K562 (cell line): Measurements from ENCODE around the gene FGF11.

Experiments used
- DNMT1 ChIP-seq: fragments of 450-650 bp; IDR thresholded peaks from 2 replicates; pipeline ENCODE4 v1.6.1; 2016; ENCODE audit warnings: antibody characterized with exemption, mild to moderate bottlenecking
- POLR2A ChIP-seq: fragments of 450-650 bp; conservative IDR thresholded peaks from 2 replicates; pipeline ENCODE4 v1.6.1; 2016
- SIRT6 ChIP-seq: IDR thresholded peaks from one replicate; pipeline ENCODE4 v1.6.1; 2012; ENCODE audit warnings: low read depth, mild to moderate bottlenecking, control low read depth, inconsistent platforms, low read length, moderate library complexity
- TEAD1 ChIP-seq, 2 experiments: fragments of 450-650 bp in 1 of 2; sonication (generic) in 1 of 2; formaldehyde crosslinking; IDR thresholded peaks; 2 replicates each; pipeline versions ENCODE4 v1.4.0 to v1.8.0; 2020 to 2022; ENCODE audit warnings: mild to moderate bottlenecking in 2 of 2, missing genetic modification reagents in 1 of 2
- U2AF1 ChIP-seq: fragments of 200-400 bp; formaldehyde crosslinking; optimal IDR thresholded peaks from 2 replicates; pipeline ENCODE3; 2017; ENCODE audit warnings: mild to moderate bottlenecking, low read depth, low read length, moderate library complexity
- ZNF184 ChIP-seq: sonication (generic); formaldehyde crosslinking; IDR thresholded peaks from 2 replicates; pipeline ENCODE4 v1.5.0; 2020; ENCODE audit warnings: missing genetic modification reagents
- TF ChIP-seq, protein P1 (sequence below), 3 experiments: IDR thresholded peaks in 2 of 3; conservative IDR thresholded peaks in 1 of 3; 2 replicates each; pipeline ENCODE4 v1.5.1; 2011 to 2012; ENCODE audit warnings: low read length in 3 of 3, mild to moderate bottlenecking in 3 of 3, control low read depth in 2 of 3, improper control_type of control experiment in 1 of 3, inconsistent platforms in 1 of 3, low read depth in 1 of 3, mixed read lengths in 1 of 3, moderate library complexity in 1 of 3; ENCODE audit not compliant: insufficient read depth in 2 of 3
- TF ChIP-seq, protein P2 (sequence below): sonication (generic); formaldehyde crosslinking; IDR thresholded peaks from 2 replicates; pipeline ENCODE4 v1.8.0; 2023; ENCODE audit warnings: mild to moderate bottlenecking, missing genetic modification reagents

DNA sequence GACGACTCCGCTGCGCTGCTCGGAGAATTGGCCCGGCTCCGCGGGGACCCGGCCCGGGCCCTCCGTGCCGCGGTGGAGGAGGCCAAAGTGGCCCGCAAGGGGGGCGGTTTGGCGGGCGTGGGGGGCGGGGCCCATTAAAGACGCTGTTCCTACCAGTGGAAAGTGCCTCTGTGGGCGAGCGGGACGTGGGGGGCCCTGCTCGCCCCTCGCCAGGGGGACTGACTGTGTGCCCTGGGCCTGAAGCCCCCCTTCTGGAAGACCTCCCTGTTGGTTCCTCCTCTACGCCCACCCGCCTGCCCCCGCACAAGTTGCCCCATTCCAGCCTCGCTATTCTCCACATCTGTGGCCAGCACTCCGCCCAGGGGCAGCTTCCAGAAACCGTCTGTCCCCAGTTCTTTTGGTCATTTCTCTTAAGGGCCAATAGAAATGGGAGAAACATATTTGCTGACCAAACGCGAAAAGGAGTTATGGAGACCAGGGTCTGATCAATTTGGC is 1.9 kb upstream of the FGF11 start:
- TF ChIP-seq POLR2A (no peak), DNMT1 (no peak), U2AF1 (no peak), SIRT6 (no peak), ZNF184 (CRISPR knock-in tag) (no peak), TEAD1 (CRISPR knock-in tag; IDR thresholded peaks at IDR 0.05) (no peak)
- TF ChIP-seq, protein P1, sequence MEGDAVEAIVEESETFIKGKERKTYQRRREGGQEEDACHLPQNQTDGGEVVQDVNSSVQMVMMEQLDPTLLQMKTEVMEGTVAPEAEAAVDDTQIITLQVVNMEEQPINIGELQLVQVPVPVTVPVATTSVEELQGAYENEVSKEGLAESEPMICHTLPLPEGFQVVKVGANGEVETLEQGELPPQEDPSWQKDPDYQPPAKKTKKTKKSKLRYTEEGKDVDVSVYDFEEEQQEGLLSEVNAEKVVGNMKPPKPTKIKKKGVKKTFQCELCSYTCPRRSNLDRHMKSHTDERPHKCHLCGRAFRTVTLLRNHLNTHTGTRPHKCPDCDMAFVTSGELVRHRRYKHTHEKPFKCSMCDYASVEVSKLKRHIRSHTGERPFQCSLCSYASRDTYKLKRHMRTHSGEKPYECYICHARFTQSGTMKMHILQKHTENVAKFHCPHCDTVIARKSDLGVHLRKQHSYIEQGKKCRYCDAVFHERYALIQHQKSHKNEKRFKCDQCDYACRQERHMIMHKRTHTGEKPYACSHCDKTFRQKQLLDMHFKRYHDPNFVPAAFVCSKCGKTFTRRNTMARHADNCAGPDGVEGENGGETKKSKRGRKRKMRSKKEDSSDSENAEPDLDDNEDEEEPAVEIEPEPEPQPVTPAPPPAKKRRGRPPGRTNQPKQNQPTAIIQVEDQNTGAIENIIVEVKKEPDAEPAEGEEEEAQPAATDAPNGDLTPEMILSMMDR (IDR thresholded peaks at IDR 0.05 in 2 of 3, conservative IDR thresholded peaks at IDR 0.05 in 1 of 3; ENCODE audit: insufficient read depth in 2 of 3, low read depth in 1 of 3, low read length in 3 of 3), result no peak
- TF ChIP-seq, protein P2, sequence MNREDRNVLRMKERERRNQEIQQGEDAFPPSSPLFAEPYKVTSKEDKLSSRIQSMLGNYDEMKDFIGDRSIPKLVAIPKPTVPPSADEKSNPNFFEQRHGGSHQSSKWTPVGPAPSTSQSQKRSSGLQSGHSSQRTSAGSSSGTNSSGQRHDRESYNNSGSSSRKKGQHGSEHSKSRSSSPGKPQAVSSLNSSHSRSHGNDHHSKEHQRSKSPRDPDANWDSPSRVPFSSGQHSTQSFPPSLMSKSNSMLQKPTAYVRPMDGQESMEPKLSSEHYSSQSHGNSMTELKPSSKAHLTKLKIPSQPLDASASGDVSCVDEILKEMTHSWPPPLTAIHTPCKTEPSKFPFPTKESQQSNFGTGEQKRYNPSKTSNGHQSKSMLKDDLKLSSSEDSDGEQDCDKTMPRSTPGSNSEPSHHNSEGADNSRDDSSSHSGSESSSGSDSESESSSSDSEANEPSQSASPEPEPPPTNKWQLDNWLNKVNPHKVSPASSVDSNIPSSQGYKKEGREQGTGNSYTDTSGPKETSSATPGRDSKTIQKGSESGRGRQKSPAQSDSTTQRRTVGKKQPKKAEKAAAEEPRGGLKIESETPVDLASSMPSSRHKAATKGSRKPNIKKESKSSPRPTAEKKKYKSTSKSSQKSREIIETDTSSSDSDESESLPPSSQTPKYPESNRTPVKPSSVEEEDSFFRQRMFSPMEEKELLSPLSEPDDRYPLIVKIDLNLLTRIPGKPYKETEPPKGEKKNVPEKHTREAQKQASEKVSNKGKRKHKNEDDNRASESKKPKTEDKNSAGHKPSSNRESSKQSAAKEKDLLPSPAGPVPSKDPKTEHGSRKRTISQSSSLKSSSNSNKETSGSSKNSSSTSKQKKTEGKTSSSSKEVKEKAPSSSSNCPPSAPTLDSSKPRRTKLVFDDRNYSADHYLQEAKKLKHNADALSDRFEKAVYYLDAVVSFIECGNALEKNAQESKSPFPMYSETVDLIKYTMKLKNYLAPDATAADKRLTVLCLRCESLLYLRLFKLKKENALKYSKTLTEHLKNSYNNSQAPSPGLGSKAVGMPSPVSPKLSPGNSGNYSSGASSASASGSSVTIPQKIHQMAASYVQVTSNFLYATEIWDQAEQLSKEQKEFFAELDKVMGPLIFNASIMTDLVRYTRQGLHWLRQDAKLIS (CRISPR knock-in tag), result no peak
